WERI-Rb-1 (cell line): ENCODE results near the gene CERS1.
A peak's percentile ranks its signal among the peaks of the same experiment; 100 is the strongest.

Experiments
- DNase-seq: peaks from one replicate; pipeline ENCODE4 v3.0.0-alpha.2; 2020
- H3K27ac ChIP-seq: fragments of 250-450 bp; sonication (Bioruptor Pico); 2 replicates; pipeline ENCODE4 v1.5.1; 2020; ENCODE audit warnings: mild to moderate bottlenecking, moderate library complexity
- H3K27me3 ChIP-seq: fragments of 250-450 bp; sonication (Bioruptor Pico); 2 replicates; pipeline ENCODE4 v1.5.1; 2021; ENCODE audit warnings: mild to moderate bottlenecking, low read depth, moderate library complexity; ENCODE audit not compliant: insufficient read depth, severe bottlenecking
- H3K36me3 ChIP-seq: fragments of 250-450 bp; sonication (Bioruptor Pico); 2 replicates; pipeline ENCODE4 v1.5.1; 2020; ENCODE audit warnings: mild to moderate bottlenecking, moderate library complexity
- H3K4me3 ChIP-seq: 2 replicates; pipeline ENCODE4 v1.5.1; 2011; ENCODE audit warnings: low read depth, mild to moderate bottlenecking, control low read depth, low read length
- H3K9me3 ChIP-seq: fragments of 250-450 bp; sonication (Bioruptor Pico); 2 replicates; pipeline ENCODE4 v1.5.1; 2021; ENCODE audit warnings: mild to moderate bottlenecking, moderate library complexity; ENCODE audit not compliant: severe bottlenecking
- TF ChIP-seq, protein P1 (sequence below): IDR thresholded peaks from 2 replicates; pipeline ENCODE4 v1.5.1; 2011; ENCODE audit warnings: low read depth, mild to moderate bottlenecking, control low read depth, inconsistent platforms, low read length

Gene CERS1

DNA sequence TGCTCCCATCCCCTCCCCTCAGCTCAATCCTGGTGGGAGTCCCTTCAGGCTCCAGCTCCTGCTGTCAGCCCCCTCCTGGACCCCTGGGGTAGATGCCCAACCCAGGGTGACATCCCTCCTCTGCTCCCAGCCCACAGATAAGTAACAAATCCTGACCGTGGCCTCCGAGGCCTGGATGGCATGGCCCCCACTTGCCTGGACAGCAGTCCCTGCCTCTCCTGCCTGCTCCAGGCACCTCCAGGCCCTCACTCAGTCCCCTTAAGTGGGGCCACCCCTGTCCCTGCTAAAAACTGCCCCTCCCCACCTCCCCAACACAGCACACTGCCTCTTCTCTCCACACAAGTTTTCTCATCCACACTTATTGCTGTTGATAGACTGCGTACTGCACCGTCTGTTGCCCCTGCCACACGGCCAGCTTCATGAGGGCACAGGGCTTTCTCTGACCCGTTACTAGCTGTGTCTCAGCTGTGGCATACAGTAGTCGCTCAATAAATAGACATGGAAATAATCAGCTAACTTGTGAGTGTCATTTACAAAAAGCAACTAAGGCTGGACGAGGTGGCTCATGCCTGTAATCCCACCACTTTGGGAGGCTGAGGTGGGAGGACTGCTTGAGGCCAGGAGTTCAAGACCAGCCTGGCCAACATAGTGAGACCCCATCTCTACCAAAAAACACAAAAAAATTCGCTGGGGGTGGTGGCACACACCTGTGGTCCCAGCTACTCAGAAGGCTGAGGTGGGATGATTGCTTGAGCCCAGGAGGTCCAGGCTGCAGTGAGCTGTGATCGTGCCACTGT, 5.8 kb downstream of the CERS1 start:
- no peak overlapping the region for H3K4me3 ChIP-seq
- H3K36me3 ChIP-seq = peaks cover 7% of the 10 kb centered on the region
- H3K9me3 ChIP-seq = no peaks in the 10 kb centered on the region
- H3K27me3 ChIP-seq = no peaks in the 10 kb centered on the region
- no peak for DNase-seq
- H3K27ac ChIP-seq = no peak overlapping the region
- TF ChIP-seq, protein P1, sequence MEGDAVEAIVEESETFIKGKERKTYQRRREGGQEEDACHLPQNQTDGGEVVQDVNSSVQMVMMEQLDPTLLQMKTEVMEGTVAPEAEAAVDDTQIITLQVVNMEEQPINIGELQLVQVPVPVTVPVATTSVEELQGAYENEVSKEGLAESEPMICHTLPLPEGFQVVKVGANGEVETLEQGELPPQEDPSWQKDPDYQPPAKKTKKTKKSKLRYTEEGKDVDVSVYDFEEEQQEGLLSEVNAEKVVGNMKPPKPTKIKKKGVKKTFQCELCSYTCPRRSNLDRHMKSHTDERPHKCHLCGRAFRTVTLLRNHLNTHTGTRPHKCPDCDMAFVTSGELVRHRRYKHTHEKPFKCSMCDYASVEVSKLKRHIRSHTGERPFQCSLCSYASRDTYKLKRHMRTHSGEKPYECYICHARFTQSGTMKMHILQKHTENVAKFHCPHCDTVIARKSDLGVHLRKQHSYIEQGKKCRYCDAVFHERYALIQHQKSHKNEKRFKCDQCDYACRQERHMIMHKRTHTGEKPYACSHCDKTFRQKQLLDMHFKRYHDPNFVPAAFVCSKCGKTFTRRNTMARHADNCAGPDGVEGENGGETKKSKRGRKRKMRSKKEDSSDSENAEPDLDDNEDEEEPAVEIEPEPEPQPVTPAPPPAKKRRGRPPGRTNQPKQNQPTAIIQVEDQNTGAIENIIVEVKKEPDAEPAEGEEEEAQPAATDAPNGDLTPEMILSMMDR = no peak

DNA sequence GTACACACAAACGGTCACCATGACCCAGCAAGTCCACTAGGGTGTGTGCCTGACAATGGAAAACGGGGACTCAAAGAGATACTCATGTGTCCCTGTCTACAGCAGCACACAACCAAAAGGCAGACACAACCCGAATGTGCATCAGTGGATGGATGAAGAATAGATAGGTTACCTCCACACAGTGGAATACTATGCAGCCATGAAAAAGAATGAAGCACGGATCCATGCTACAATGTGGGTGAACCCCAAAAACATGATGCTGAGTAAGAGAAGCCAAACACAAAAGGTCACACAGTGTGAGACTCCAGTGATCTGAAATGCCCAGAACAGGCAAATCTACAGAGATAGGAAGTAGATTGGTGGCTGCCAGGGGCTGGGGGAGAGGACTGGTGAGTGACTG, 9.0 kb downstream of the CERS1 start:
- no peaks in the 10 kb centered on the region for H3K27me3 ChIP-seq
- TF ChIP-seq, protein P1 = no peak
- no peak for DNase-seq
- peaks cover 15% of the 10 kb centered on the region for H3K36me3 ChIP-seq
- H3K9me3 ChIP-seq = no peaks in the 10 kb centered on the region
- no peak overlapping the region for H3K4me3 ChIP-seq
- no peak overlapping the region for H3K27ac ChIP-seq

DNA sequence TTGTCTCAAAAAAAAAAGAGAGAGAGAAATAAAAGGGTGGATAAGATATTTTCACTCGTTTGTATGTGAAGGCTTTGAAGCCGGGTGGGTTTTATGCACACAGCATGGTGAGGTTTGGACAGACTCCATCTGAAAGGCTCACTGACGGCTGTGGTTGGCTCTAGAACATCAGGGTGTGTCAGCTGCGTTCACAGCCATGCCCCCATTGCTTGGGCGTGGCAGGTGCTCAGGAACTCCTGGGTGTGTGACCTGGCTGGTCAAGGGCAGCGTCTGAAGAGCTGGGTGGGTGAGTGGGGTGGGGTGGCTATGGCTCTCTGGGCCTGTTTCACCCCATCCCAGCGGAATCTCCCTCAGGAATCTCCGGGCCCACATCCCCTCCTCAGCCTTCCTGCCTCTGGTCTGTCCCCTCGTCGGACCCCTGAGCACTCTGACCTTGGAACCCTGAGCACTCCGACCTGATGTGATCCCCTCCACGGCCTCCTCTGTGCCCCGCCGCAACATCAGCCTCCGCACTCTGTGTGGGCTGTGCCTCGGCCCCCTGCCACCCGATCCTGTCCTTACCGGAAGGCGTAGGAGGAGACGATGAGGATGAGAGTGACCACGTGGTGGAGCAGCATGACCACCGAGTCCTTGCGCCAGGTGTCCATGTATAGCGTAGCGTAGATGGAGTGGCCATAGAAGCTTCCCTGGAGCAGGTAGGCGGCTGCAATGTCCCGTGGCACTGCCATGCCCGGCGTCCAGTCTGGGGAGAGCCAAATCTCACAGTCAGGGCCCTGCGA, 12.2 kb downstream of the CERS1 start:
- no peak overlapping the region for H3K27ac ChIP-seq
- DNase-seq = no peak
- no peaks in the 10 kb centered on the region for H3K27me3 ChIP-seq
- TF ChIP-seq, protein P1 = no peak
- H3K9me3 ChIP-seq = no peaks in the 10 kb centered on the region
- no peak overlapping the region for H3K4me3 ChIP-seq
- peaks cover 35% of the 10 kb centered on the region for H3K36me3 ChIP-seq

DNA sequence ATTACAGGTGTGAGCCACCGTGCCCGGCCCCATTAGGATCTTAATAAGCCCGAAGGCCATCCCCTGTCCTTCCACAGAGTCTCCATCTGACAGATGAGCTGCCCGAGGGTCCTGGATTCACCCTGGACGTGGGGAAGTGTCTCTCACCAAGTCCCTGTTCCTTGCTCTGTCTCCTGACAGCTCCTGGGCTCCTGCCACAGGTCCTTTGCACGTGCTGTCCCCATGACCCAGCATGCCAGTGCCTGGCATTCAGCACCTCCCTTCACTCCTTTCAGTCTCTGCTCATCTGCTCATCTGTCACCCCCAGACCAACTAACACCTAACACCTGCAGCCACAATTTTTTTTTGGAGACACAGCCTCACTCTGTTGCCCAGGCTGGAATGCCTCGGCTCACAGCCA, 14.5 kb downstream of the CERS1 start:
- TF ChIP-seq, protein P1 = no peak
- Histone ChIP-seq H3K4me3 (no peak overlapping the region), H3K36me3 (peaks cover 46% of the 10 kb centered on the region), H3K27me3 (no peaks in the 10 kb centered on the region), H3K9me3 (peaks cover 9% of the 10 kb centered on the region), H3K27ac (no peak overlapping the region)
- no peak for DNase-seq

DNA sequence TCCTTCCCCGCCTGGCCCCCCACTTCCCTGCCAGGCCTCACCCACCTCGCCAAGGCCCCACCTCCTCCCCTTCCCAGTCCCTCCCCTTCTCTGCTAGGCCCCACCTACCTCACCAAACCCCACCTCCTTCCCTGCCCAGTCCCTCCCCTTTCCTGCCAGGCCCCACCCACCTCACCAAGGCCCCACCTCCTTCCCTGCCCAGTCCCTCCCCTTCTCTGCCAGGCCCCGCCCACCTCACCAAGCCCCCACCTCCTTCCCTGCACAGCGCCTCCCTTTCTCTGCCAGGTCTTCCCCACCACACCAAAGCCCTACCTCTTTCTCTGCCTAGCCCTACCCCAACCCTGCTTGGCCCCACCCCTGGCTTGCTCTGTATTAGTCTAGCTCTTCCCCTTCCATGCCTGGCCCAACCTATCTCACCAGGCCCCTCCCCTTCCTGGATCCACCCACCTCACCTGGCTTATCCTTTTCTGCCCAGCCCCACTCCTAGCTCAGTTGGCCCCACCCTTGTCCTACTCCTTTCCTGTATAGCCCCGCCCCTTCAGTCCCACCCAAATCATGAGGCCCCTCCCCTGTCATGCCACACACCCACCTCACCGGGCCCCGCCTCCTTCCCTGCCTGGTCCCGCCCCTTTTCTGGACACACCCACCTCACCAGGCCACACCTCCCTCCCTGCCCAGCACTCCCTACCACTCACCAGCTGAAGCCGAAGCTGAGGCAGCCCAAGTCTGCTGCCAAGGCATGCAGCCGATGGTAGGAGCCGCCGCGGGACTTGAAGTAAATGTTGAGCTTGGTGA, 16.2 kb downstream of the CERS1 start:
- DNase-seq = peak; percentile 57

More for the DNA sequence above, 16.2 kb downstream of the CERS1 start:
- Histone ChIP-seq H3K27me3 (no peaks in the 10 kb centered on the region), H3K9me3 (peaks cover 9% of the 10 kb centered on the region), H3K36me3 (peaks cover 52% of the 10 kb centered on the region), H3K4me3 (no peak overlapping the region), H3K27ac (no peak overlapping the region)
- TF ChIP-seq, protein P1 = no peak
